NCI-H524 (cell line): ENCODE measurements around the gene UQCC2.

Experiments
- DNase-seq, 2 experiments: peaks; one replicate each; lab custom pipeline; 2025; lab: John Stamatoyannopoulos, UW

UQCC2 gene

DNA sequence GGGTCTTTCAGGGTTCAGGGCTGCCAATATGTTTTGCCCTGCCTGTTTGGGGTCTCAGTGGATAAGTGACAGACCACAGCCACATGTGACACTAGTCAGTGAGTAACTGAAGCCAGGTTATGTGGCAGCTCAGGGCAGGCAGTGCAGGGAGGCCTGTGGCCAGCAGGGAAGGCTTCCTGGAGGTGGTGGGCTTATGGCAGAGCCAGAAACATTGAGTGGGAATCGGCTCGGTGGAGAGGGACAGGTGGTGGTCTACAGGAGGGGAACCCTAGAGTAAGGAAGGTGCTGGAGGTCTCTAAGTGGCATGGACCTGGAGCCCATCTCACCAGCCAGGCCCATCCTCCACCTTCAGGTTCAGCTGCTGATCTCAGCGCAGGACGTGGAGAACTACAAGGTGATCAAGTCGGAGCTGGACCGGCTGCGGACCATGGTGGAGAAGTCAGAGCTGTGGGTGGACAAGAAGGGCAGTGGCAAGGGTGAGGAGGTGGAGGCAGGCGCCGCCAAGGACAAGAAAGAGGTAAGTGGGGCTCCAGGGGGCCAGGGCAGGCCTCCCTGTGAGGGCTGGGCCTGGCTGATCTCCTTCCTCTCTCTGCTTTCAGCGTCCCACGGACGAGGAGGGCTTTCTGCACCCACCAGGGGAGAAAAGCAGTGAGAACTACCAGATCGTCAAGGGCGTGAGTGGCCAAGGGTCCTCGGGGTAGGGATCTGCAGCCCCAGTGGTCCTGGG is 34.9 kb downstream of the UQCC2 start:
- no peak for DNase-seq

GRCh38 chr6:33675968-33676367 is 35.5 kb downstream of the UQCC2 start:
- no peak for DNase-seq

DNA sequence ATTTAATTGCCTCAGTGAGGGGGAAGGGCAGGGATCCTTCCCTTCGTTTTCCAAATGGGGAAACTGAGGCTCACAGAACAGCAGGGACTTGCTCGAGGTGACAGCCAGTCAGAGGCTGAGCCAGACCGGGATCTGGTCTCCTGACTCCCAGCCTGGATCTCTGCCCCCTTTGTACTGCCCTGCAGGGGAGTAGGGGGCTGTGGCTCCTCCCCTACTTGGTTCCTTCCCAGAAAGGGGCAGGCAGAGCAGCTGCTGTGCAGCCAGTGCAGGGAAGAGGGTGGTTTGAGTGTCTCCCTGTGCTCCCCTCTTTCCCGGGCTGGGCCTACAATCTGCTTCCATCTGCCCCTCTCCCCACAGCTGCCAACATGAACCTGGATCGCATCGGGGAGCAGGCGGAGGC is 37.6 kb downstream of the UQCC2 start:
- DNase-seq = no peak

DNA sequence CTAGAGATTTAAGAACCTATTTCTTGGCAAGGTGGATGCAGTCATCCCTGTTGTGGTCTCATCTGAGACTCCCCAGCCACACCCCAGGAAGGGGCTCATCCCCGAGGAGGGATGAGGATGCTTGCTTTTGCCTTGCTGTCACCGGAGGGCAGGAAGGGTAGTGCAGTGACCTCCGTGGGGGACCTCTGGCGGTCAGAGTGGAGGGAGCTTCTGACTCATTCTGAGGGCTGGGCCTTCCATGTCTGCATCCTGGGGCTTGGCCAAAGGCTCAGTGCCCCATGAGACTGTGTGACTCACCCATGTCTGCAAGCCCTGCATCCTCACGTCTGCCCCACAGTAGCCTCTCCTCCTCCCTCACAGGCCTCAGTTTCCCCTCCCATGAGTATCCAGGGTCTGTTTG is 38.7 kb downstream of the UQCC2 start:
- no peak for DNase-seq

GRCh38 chr6:33671744-33672072 is 39.8 kb downstream of the UQCC2 start:
- no peak for DNase-seq

- DNase-seq = no peak
Observed at GRCh38 chr6:33670971-33671743, 40.3 kb downstream of the UQCC2 start.

DNA sequence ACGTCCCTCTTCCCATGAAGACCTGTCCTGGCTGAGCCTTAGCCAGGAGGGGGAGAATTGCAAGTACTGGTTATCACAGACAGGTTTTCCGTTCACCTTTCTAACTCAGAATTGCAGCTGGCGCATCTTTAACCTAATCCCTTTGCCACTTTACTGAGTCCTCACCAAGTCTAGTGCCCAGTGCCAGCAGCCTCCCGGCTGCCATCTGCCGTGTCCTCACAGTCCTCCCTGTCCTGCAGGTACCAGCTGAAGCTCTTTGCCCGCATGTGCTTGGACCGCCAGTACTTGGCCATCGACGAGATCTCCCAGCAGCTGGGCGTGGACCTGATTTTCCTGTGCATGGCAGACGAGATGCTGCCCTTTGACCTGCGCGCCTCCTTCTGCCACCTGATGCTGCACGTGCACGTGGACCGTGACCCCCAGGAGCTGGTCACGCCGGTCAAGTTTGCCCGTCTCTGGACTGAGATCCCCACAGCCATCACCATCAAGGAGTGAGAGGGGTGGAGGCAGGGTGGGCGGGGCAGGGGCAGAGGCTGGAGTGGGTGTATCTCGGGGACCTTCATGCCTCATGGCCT is 41.3 kb downstream of the UQCC2 start:
- peak in 1 of 2 experiments; percentile 35 for DNase-seq

- DNase-seq = no peak
Observed at GRCh38 chr6:33668914-33669313, 42.6 kb downstream of the UQCC2 start.

DNA sequence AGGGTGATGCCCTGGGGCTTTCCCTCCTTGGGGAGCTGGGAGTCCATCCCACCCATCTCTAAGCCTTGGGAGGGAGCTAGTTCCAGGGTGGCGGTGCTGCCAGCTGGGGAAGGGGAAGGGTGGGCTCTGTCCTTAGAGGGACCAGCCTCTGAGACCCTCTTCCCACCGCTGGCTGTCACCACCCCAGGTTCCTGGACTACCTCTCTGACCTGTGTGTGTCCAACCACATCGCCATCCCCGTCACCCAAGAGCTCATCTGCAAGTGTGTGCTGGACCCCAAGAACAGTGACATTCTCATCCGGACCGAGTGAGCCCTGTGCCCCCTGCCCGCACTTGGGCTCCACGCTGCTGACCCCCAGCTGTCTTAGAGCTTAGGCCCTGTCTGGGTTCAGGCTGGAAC is 43.2 kb downstream of the UQCC2 start:
- no peak for DNase-seq

DNA sequence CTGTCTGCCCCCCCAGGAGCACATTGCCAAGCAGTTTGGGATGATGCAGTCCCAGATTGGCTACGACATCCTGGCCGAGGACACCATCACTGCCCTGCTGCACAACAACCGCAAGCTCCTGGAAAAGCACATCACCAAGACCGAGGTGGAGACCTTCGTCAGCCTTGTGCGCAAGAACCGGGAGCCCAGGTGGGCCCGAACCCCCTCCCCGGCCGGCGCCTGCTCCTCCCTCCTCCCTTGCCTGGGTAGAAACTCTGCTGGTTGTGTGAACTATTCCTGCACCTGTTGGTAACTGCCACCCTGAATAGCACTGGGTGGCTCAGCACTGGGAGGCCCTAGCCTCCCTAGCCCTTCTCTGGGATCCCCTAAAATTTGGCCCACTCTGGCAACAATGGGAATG is 43.7 kb downstream of the UQCC2 start:
- DNase-seq = no peak

GRCh38 chr6:33667072-33667471 is 44.4 kb downstream of the UQCC2 start:
- DNase-seq = no peak

- no peak for DNase-seq
Observed at GRCh38 chr6:33665957-33666356, 45.5 kb downstream of the UQCC2 start.

DNA sequence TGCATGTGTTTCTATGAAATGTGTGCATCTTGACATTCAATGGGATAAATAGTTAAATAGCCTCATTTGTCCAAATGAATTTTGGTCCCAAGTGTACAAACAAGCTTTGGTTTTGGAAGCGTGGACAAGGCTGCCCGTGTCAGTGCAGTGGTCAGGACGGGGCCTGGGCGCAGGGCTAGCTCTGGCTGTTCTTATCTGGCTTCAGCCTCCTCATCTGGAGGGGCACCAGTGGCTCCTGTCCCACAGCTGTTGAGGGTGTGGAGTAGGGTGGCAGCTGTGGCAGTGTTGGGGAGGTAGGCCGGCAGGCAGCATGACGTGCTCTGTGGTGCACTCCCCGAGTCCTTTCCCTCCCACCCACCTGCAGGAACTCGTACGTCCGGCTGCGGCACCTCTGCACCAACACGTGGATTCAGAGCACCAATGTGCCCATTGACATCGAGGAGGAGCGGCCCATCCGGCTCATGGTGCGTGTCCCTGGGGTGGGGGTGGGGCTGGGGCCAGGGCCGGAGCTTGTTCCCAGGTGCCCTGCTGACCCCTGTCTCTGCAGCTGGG is 46.9 kb downstream of the UQCC2 start:
- DNase-seq = no peak

DNA sequence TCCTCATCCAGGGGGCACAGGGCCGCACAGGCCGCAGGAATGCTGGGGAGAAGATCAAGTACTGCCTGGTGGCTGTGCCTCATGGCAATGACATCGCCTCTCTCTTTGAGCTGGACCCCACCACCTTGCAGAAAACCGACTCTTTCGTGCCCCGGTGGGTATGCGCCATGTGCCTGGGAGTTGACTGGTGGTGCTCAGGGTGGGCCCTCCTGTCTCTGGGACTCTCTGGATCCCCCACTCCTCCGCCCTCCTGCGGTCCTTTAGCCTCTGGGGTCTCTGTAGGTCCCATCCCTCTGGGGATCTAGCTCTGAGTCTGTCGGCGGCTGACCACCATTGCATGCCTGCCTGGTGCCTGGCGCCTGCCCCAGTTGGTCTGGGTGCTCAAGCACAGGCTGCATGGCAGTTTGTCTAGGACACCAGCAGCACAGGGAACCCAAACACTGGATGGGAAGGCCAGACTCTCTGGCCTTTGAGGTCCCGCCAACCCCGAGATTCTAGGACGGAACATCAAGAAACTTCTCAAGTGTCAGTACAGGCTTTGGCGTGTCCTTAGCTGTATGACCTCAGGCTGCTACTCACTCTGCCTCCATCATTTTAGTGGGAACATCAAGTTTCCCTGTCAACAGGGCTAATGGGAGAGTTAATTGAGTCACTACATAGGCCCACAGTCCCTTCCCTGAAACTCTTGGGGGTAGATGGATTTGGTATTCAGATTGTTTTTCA is 47.6 kb downstream of the UQCC2 start:
- no peak for DNase-seq

DNA sequence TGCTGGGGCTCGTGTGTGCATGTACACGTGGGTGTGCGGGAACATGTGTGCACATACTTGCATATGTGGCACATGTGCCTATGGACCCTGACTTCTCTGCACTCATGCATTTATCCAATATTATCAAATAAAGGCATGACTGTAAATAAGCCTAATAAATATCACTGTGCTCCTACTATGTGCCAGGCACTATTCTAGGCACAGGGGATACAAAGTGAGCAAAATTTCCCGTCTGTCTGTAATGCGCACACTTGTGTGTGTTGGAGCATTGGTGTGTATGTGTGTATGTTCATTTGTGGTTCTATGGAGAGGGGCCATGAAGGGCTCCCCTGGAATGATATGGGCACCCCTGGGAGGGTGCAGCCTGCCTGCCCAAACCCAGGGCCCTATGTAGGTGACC is 48.5 kb downstream of the UQCC2 start:
- no peak for DNase-seq

- no peak for DNase-seq
Observed at GRCh38 chr6:33662318-33662717, 49.2 kb downstream of the UQCC2 start.

DNA sequence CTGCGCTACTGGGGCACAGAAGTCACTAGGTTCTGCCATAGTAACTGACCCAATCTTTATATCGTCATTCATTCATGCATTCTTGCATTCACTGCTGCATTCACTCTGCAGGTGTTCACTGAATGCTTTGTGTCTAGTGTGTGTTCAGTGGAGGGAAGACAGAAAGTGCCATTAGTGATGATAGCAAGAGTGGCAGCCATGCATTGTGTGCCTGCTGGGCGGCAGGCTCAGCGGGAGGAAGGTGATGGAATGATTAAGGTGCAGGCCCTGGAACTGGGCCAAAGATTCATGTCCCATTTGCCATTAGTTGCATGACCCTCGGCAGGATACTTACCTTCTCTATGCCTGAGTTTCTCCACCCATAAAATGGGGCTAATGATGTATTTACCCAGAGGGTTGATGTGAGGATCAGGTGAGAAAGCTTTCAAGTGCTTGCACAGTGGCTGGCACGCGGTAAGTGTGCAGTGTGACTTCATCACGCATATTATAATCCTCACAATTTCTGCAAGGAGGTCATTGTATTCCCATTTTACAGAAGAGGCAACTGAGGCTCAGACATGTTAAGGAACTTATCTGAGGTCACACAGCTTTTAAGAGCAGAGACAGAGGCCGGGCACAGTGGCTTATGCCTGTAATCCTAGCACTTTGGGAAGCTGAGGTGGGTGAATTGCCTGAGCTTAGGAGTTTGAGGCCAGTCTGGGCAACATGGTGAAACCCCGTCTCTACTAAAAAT is 50.2 kb downstream of the UQCC2 start:
- DNase-seq = no peak

DNA sequence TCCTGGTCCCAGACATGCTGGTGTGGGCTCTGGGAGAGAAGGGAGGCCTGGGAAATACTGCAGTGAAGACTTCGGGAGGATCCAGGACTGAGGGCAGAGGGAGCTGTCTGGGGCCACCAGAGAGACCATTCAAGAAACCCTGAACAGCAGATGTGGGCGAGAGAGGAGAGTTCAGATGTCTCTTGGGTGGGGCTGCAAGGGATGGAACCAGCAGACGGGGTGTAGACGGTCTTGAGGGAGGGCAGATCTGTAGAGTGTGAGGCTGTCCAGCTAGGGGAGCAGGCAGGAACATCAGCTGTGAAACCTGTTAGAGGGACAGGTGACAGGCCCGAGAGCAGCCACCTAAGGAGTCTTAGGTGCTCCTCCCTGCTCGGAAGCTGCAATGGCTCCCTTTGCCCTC is 51.5 kb downstream of the UQCC2 start:
- DNase-seq = no peak

DNA sequence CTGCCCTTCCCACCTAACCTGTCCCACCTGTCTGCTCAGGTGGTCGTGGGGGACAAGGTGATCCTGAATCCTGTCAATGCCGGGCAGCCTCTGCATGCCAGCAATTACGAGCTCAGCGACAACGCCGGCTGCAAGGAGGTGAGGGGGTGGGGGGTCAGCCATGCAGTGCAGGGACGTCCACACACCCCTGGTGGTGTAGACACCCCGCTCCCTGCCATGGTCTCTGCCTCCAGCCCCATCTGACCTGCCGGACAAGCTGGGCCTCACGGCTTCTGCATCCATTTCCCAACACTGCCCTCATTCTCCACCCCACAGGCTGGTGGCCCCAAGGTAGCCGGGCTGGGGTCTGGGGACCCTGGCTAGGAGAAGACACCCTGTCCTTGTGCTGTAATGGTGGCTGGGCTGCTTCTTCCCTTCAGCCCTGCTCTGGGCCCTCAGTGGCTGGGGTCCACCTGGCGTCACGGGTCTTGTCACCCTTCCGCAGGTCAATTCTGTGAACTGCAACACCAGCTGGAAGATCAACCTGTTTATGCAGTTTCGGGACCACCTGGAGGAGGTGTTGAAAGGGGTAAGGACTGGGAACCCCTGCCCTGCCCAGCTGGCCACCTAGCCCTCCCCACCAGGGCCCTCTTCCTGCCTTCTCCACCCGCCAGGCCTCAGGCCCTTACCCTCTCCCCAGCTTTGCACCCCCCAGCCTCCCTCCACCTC is 52.4 kb downstream of the UQCC2 start:
- DNase-seq = no peak

DNA sequence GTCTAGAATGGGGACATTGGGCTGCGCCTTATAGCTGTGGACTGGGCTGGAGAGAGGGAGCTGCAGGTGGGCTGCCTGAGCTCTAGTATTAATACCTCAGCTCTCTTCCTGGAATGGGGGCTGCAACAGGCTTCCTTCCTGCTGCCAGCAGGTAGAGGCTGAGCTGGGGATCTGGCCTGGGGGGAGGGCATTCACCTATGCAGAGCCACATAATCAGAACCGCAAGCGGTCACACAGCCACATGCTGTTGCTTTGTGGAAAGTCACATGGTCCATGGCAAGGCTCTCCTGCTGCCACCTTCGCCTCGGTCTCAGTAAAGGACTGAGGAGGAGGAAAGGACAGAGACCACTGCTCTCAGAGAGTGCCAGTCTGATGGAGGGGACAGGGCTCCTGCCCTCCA is 54.7 kb downstream of the UQCC2 start:
- DNase-seq = no peak
